ENCODE data around the gene PC.

PC gene

DNA sequence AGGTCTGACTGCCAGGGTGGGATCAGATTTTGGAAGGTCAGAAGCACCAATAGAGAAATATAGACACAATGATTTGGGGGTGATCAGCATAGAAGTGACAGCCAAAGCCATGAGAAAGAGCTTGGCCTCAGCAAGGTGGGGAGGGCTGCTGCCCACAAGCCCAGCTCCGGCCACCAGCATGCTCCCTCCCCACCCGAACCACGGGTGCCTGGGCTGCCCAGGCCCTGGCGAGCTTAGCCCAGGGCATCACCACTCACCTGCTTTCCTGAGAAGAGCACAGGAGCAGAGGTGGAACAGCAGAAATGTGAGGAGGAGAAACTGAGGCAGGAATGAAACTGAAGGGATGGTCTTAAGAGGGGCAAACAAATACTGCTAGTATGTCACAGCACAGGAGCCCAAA lies 52.6 kb downstream of the PC start:
- Histone ChIP-seq H3K4me3 (ENCODE audit: insufficient read depth, low read depth, low read length, poor library complexity, severe bottlenecking) (no peak overlapping the region), H3K27ac (ENCODE audit: insufficient read depth, low read length, poor library complexity, severe bottlenecking) (no peak overlapping the region)

DNA sequence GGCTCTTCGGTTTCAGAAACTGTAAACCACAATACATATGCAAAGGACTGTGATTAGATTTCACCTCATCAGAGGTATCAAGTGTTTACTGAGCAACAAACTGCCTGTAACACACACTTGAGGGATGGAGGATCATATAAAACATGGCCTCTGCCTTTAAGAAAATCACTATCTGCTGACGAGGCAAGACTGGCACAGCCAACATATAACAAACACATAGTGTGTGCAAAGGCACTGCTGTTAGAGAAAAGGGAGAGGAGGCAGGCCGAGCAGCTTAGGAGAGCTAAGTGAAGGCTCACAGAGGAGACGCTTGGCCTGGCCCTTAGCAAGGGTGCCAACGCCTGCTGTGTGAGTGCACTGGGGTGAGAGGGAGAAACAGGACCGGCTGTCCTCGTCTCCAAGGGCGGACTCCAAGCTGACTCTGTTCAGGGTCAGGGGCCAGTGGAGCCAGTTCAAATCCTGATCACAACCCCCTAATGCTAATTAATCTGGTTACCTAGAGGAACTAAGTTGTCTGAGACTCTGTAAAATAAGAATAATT lies 53.1 kb downstream of the PC start:
- no peak for DNase-seq
- no peaks in the 10 kb centered on the region for H3K27me3 ChIP-seq (replicated peaks; ENCODE audit: control insufficient read depth, insufficient read depth, low read length, poor library complexity, severe bottlenecking)
- no peaks in the 10 kb centered on the region for H3K36me3 ChIP-seq (ENCODE audit: control insufficient read depth, insufficient read depth, low read length)
- no peak overlapping the region for H3K4me3 ChIP-seq (ENCODE audit: insufficient read depth, low read depth, low read length, poor library complexity, severe bottlenecking)
- H3K9me3 ChIP-seq (ENCODE audit: control insufficient read depth, low read length), result no peaks in the 10 kb centered on the region
- H3K27ac ChIP-seq (ENCODE audit: insufficient read depth, low read length, poor library complexity, severe bottlenecking), result no peak overlapping the region
- no peaks in the 10 kb centered on the region for H3K4me1 ChIP-seq (ENCODE audit: control insufficient read depth, insufficient read depth, low read length, poor library complexity, severe bottlenecking)

More for the DNA sequence above, 52.6 kb downstream of the PC start:
- Histone ChIP-seq H3K9me3 (ENCODE audit: control insufficient read depth, low read length) (no peaks in the 10 kb centered on the region), H3K36me3 (ENCODE audit: control insufficient read depth, insufficient read depth, low read length) (no peaks in the 10 kb centered on the region), H3K4me1 (ENCODE audit: control insufficient read depth, insufficient read depth, low read length, poor library complexity, severe bottlenecking) (no peaks in the 10 kb centered on the region), H3K27me3 (replicated peaks; ENCODE audit: control insufficient read depth, insufficient read depth, low read length, poor library complexity, severe bottlenecking) (no peaks in the 10 kb centered on the region)
- DNase-seq, result no peak

DNA sequence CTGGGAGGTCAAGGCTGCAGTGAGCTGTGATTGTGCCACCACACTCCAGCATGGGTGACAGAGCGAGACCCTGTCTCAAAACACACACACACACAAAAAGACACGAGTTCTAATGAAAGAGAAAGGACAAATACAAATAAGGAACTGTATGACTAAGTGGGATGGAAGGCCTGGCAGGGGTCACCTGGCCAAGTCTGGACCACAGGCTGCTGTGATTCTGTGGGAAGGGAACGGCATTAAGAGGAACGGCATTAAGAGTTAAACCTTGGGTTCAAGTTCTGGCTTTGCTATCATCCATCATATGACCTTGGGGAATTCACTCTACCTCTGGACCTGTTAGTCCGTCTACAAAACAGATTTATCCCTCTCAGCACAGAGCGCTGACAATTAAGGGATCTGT lies 53.6 kb downstream of the PC start:
- no peak for DNase-seq
- H3K27ac ChIP-seq (ENCODE audit: insufficient read depth, low read length, poor library complexity, severe bottlenecking), result no peak overlapping the region

DNA sequence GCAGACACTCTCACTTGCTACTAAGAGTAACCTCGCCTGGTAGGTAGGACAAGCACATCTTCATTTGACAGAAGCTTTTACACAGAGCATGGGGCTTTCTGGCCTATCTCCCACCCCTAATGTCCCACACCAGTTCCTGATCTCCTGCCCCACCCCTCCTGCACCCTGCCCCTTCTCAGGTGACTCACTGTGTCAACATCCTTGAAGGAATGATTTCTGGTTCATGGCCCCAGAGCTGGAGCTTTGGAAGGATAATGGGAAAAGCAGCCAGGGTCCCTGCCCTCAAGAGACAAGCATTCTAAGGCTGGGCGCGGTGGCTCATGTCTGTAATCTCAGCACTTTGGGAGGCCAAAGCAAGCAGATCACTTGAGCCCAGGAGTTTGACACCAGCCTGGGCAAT lies 54.1 kb downstream of the PC start:
- no peaks in the 10 kb centered on the region for H3K27me3 ChIP-seq (replicated peaks; ENCODE audit: control insufficient read depth, insufficient read depth, low read length, poor library complexity, severe bottlenecking)
- no peak for DNase-seq
- no peak overlapping the region for H3K4me3 ChIP-seq (ENCODE audit: insufficient read depth, low read depth, low read length, poor library complexity, severe bottlenecking)
- no peak overlapping the region for H3K27ac ChIP-seq (ENCODE audit: insufficient read depth, low read length, poor library complexity, severe bottlenecking)
- no peaks in the 10 kb centered on the region for H3K4me1 ChIP-seq (ENCODE audit: control insufficient read depth, insufficient read depth, low read length, poor library complexity, severe bottlenecking)
- no peaks in the 10 kb centered on the region for H3K36me3 ChIP-seq (ENCODE audit: control insufficient read depth, insufficient read depth, low read length)
- no peaks in the 10 kb centered on the region for H3K9me3 ChIP-seq (ENCODE audit: control insufficient read depth, low read length)

More for the DNA sequence above, 53.6 kb downstream of the PC start:
- no peaks in the 10 kb centered on the region for H3K27me3 ChIP-seq (replicated peaks; ENCODE audit: control insufficient read depth, insufficient read depth, low read length, poor library complexity, severe bottlenecking)
- H3K4me1 ChIP-seq (ENCODE audit: control insufficient read depth, insufficient read depth, low read length, poor library complexity, severe bottlenecking), result no peaks in the 10 kb centered on the region
- H3K9me3 ChIP-seq (ENCODE audit: control insufficient read depth, low read length), result no peaks in the 10 kb centered on the region
- H3K36me3 ChIP-seq (ENCODE audit: control insufficient read depth, insufficient read depth, low read length), result no peaks in the 10 kb centered on the region
- no peak overlapping the region for H3K4me3 ChIP-seq (ENCODE audit: insufficient read depth, low read depth, low read length, poor library complexity, severe bottlenecking)

DNA sequence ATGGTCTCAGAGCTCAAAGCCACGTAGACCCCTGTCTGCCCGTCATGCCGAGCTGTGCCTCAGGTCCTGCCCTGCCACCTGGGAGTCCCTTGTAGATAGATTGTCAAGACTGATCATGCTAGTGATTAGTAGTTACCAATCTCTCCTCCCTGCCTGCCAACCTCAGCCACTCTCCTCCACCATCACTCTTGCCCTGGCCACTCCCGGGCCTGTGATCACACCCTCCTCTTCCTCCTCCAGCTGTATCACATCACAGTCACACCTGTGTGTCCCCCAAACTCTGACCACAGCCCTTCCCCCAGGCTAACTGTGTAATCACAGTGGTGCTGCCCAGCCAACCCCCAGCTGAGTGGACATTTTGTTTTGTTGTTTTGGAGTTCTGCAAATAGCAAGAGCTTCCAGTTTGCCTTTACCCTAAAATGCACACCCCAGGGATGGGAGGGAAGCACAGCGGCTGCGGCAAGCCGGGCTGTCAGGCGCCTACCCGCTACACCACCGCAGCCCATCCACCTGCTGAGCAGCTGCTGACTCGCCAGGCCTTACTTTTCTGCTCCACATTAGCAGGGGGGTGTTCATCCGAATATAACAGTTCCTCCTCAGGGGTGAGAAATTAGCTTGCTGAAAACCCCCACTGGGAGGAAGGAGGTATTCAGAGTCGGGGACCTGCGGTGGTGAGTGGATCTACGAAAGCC lies 55.6 kb downstream of the PC start:
- Histone ChIP-seq H3K36me3 (ENCODE audit: control insufficient read depth, insufficient read depth, low read length) (no peaks in the 10 kb centered on the region), H3K27me3 (replicated peaks; ENCODE audit: control insufficient read depth, insufficient read depth, low read length, poor library complexity, severe bottlenecking) (no peaks in the 10 kb centered on the region), H3K9me3 (ENCODE audit: control insufficient read depth, low read length) (no peaks in the 10 kb centered on the region), H3K4me1 (ENCODE audit: control insufficient read depth, insufficient read depth, low read length, poor library complexity, severe bottlenecking) (no peaks in the 10 kb centered on the region), H3K4me3 (ENCODE audit: insufficient read depth, low read depth, low read length, poor library complexity, severe bottlenecking) (no peak overlapping the region), H3K27ac (ENCODE audit: insufficient read depth, low read length, poor library complexity, severe bottlenecking) (no peak overlapping the region)
- DNase-seq, result no peak

DNA sequence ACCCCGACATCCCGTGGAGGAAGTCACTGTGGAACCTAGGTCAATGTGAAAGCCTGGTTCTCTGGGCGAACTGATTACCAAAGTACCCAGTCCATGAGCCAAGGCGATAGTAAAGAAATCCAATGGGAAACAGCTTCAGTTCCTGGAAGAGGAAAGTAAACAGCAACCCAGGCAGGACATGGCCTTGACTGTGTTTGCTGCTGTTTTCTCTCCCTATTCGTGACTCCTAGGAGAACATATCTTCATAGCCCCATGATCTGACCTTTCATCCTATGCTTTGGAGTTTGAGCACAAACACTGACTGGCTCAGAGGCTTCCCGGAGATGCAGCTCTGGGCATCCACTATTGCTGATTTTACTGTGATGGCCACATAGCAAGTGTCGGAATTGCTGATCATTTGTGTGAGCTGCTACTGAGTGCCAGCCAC lies 56.2 kb downstream of the PC start:
- H3K27me3 ChIP-seq (replicated peaks; ENCODE audit: control insufficient read depth, insufficient read depth, low read length, poor library complexity, severe bottlenecking), result no peaks in the 10 kb centered on the region
- no peaks in the 10 kb centered on the region for H3K9me3 ChIP-seq (ENCODE audit: control insufficient read depth, low read length)
- no peak for DNase-seq
- no peaks in the 10 kb centered on the region for H3K4me1 ChIP-seq (ENCODE audit: control insufficient read depth, insufficient read depth, low read length, poor library complexity, severe bottlenecking)
- no peaks in the 10 kb centered on the region for H3K36me3 ChIP-seq (ENCODE audit: control insufficient read depth, insufficient read depth, low read length)
- H3K4me3 ChIP-seq (ENCODE audit: insufficient read depth, low read depth, low read length, poor library complexity, severe bottlenecking), result no peak overlapping the region
- no peak overlapping the region for H3K27ac ChIP-seq (ENCODE audit: insufficient read depth, low read length, poor library complexity, severe bottlenecking)

DNA sequence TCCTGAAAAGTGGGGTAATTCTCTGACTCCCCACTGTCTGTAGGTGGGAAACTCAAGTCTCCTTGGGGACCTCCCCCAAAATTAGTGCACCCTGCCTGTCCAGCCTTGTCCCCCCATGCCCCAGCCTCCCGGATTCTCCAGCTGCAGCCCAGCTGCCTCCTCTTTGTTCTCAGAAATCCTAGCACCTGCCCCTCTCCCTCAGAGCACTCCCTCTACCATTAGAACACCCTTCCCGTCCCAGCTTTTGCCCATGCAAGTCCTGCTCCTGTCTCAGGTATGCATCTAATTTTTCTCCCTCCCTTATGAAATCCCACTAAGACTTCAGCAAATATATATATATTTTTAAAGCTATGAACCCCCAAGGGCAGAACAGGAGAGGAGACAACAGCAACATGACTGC lies 64.0 kb downstream of the PC start:
- Histone ChIP-seq H3K27ac (ENCODE audit: insufficient read depth, low read length, poor library complexity, severe bottlenecking) (no peak overlapping the region), H3K4me3 (ENCODE audit: insufficient read depth, low read depth, low read length, poor library complexity, severe bottlenecking) (no peak overlapping the region), H3K27me3 (replicated peaks; ENCODE audit: control insufficient read depth, insufficient read depth, low read length, poor library complexity, severe bottlenecking) (no peaks in the 10 kb centered on the region), H3K4me1 (ENCODE audit: control insufficient read depth, insufficient read depth, low read length, poor library complexity, severe bottlenecking) (no peaks in the 10 kb centered on the region), H3K36me3 (ENCODE audit: control insufficient read depth, insufficient read depth, low read length) (no peaks in the 10 kb centered on the region), H3K9me3 (ENCODE audit: control insufficient read depth, low read length) (no peaks in the 10 kb centered on the region)
- DNase-seq, result no peak

DNA sequence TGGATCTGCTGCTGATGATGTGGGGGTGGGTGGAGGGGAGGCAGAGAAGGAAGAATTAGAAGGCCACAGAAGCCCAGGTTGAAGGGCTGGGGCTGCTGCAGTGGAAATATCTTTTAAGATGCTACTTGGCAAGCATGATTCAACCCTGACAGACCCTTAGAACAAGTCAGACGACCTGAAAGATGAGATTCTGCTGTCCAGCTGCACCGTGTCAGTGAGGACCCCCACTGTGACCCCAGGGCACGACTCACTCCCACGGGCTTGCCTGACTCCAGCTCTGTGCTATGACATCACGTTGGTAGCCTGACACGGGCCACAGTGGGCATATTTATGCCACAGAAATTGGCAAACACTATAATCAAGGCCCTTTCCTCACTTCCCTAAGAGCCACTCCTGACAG lies 65.3 kb downstream of the PC start:
- DNase-seq, result no peak
- Histone ChIP-seq H3K27ac (ENCODE audit: insufficient read depth, low read length, poor library complexity, severe bottlenecking) (no peak overlapping the region), H3K9me3 (ENCODE audit: control insufficient read depth, low read length) (no peaks in the 10 kb centered on the region), H3K36me3 (ENCODE audit: control insufficient read depth, insufficient read depth, low read length) (no peaks in the 10 kb centered on the region), H3K4me1 (ENCODE audit: control insufficient read depth, insufficient read depth, low read length, poor library complexity, severe bottlenecking) (no peaks in the 10 kb centered on the region), H3K27me3 (replicated peaks; ENCODE audit: control insufficient read depth, insufficient read depth, low read length, poor library complexity, severe bottlenecking) (no peaks in the 10 kb centered on the region), H3K4me3 (ENCODE audit: insufficient read depth, low read depth, low read length, poor library complexity, severe bottlenecking) (no peak overlapping the region)

DNA sequence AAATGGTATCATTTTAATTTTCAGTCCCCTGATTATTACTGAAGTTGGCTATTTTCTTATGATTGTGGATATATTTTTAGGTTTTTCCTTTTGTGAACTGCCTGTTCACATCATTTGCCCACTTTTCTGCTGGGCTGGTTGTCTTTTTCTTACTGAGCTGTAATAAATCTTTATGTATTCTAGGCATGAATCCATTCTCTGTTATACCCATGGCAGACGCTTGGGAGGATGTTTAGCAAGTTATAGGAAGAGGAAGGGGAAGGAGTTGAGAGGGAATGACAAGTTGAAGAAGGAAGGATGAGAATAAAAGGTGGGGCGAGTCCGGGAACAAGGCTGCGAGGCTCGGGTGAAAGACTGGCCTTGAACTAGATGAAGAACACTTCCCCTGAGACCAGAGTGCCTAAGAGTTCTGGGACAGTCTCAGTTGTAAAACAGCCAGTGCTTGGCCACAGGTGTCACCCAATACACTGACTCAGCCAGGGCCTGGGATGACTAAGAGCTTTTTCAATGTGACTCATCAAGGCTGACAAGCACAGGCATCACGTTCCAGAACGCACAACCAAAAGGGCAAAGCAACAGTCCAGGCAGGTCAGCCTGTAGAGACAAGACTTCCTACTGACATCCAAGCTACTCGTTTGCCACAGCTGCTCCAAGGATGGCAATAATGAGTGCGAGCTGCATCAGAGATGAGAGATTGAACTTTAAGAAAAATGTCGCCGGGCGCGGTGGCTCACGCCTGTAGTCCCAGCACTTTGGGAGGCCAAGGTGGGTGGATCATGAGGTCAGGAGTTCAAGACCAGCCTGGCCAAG lies 66.1 kb downstream of the PC start:
- Histone ChIP-seq H3K27me3 (replicated peaks; ENCODE audit: control insufficient read depth, insufficient read depth, low read length, poor library complexity, severe bottlenecking) (no peaks in the 10 kb centered on the region), H3K9me3 (ENCODE audit: control insufficient read depth, low read length) (no peaks in the 10 kb centered on the region), H3K4me3 (ENCODE audit: insufficient read depth, low read depth, low read length, poor library complexity, severe bottlenecking) (no peak overlapping the region), H3K4me1 (ENCODE audit: control insufficient read depth, insufficient read depth, low read length, poor library complexity, severe bottlenecking) (no peaks in the 10 kb centered on the region), H3K36me3 (ENCODE audit: control insufficient read depth, insufficient read depth, low read length) (no peaks in the 10 kb centered on the region), H3K27ac (ENCODE audit: insufficient read depth, low read length, poor library complexity, severe bottlenecking) (no peak overlapping the region)
- no peak for DNase-seq

DNA sequence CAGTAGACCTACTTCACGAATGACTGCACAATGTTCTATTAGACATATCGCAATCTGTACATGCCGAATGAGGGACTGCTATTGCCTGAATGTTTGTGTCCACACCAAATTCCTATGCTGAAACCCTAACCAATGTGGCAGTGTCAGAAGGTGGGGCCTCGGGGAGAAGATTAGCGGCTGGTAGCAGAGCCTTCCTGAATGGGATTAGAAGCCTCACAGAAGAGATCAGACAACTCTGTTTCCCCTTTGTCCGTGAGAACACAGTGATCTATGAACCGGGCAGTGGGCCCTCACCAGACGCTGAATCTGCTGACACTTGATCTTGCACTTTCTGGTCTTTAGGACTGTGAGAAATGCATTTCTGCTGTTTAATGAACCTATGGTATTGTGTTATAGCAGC lies 68.2 kb downstream of the PC start:
- no peaks in the 10 kb centered on the region for H3K4me1 ChIP-seq (ENCODE audit: control insufficient read depth, insufficient read depth, low read length, poor library complexity, severe bottlenecking)
- no peak overlapping the region for H3K27ac ChIP-seq (ENCODE audit: insufficient read depth, low read length, poor library complexity, severe bottlenecking)
- no peaks in the 10 kb centered on the region for H3K27me3 ChIP-seq (replicated peaks; ENCODE audit: control insufficient read depth, insufficient read depth, low read length, poor library complexity, severe bottlenecking)
- H3K4me3 ChIP-seq (ENCODE audit: insufficient read depth, low read depth, low read length, poor library complexity, severe bottlenecking), result no peak overlapping the region
- no peaks in the 10 kb centered on the region for H3K9me3 ChIP-seq (ENCODE audit: control insufficient read depth, low read length)
- no peaks in the 10 kb centered on the region for H3K36me3 ChIP-seq (ENCODE audit: control insufficient read depth, insufficient read depth, low read length)
- DNase-seq, result no peak

All from effector memory CD4-positive, alpha-beta T cell (primary cell).